Measurements from ENCODE around the gene TOB2.

TOB2 gene

DNA sequence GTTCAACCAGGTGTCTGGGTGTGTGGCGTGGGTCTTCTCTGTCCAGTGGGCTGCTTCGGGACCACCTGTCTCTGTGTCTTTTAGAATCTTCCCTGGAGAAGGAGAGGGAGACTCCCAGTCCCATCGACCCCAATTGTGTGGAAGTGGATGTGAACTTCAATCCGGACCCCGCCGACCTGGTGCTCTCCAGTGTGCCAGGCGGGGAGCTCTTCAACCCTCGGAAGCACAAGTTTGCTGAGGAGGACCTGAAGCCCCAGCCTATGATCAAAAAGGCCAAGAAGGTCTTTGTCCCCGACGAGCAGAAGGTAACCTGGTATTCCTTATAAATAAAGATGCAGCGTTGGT, 52.6 kb downstream of the TOB2 start:
- no peaks in the 10 kb centered on the region for H3K27me3 ChIP-seq (ENCODE audit: control insufficient read depth, insufficient read depth, low read length)
- peaks cover 18% of the 10 kb centered on the region for H3K36me3 ChIP-seq (ENCODE audit: control insufficient read depth, insufficient read depth, low read length)
- H3K9me3 ChIP-seq (ENCODE audit: control insufficient read depth, low read length), result no peaks in the 10 kb centered on the region
- no peak overlapping the region for H3K4me3 ChIP-seq (ENCODE audit: low read length)
- H3K9ac ChIP-seq (ENCODE audit: low read length), result no peak overlapping the region
- H3K4me1 ChIP-seq (ENCODE audit: control insufficient read depth, insufficient read depth, low read length), result peaks cover 12% of the 10 kb centered on the region

DNA sequence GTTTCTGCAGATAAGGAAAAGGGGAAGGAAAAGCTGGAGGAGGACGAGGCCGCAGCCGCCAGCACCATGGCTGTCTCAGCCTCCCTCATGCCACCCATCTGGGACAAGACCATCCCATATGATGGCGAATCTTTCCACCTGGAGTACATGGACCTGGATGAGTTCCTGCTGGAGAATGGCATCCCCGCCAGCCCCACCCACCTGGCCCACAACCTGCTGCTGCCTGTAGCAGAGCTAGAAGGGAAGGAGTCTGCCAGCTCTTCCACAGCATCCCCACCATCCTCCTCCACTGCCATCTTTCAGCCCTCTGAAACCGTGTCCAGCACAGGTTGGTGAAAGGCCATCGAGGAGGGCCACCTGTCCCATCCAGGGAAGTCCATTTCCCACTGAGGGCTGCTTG, 59.3 kb downstream of the TOB2 start:
- Histone ChIP-seq H3K4me3 (ENCODE audit: low read length) (no peak overlapping the region), H3K4me1 (ENCODE audit: control insufficient read depth, insufficient read depth, low read length) (peaks cover 16% of the 10 kb centered on the region), H3K36me3 (ENCODE audit: control insufficient read depth, insufficient read depth, low read length) (no peaks in the 10 kb centered on the region), H3K9ac (ENCODE audit: low read length) (no peak overlapping the region), H3K9me3 (ENCODE audit: control insufficient read depth, low read length) (no peaks in the 10 kb centered on the region), H3K27me3 (ENCODE audit: control insufficient read depth, insufficient read depth, low read length) (no peaks in the 10 kb centered on the region)

DNA sequence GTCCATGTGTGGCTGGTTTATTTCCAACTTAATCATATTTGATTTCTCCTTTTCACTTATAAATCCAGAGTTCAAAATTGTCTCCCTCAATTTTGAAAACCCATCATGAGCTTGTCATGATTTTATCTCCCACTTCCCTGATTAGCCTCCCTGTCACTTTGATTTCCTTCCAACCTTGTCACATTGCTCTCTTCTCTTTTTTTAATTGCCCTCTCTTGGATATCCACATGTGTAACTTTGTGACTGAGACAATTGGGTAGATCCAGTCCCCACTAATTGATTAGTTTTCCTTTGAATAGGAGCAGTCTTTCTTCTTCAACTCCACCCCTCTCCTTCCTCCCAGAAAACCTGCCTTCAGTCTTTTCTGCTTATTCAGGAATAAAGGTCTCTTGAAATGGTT, 62.5 kb downstream of the TOB2 start:
- Histone ChIP-seq H3K9ac (ENCODE audit: low read length) (no peak overlapping the region), H3K36me3 (ENCODE audit: control insufficient read depth, insufficient read depth, low read length) (no peaks in the 10 kb centered on the region), H3K4me1 (ENCODE audit: control insufficient read depth, insufficient read depth, low read length) (peaks cover 27% of the 10 kb centered on the region), H3K9me3 (ENCODE audit: control insufficient read depth, low read length) (no peaks in the 10 kb centered on the region), H3K4me3 (ENCODE audit: low read length) (no peak overlapping the region), H3K27me3 (ENCODE audit: control insufficient read depth, insufficient read depth, low read length) (no peaks in the 10 kb centered on the region)

Data from mucosa of stomach (tissue), 1 donor.